Prostate gland (tissue), 2 donors: ENCODE results near the gene MAML2.

Experiments used
- POLR2A ChIP-seq: fragments of 450-650 bp; IDR thresholded peaks from one replicate; pipeline ENCODE4 v1.6.1; 2016; ENCODE audit warnings: antibody characterized with exemption, mild to moderate bottlenecking
- TF ChIP-seq, protein P1 (sequence below), 4 experiments: fragments of 200-600 bp in 2 of 4; fragments of 450-650 bp in 2 of 4; sonication (generic) in 2 of 4; IDR thresholded peaks; 1 replicate in 3 of 4; 2 replicates in 1 of 4; pipeline ENCODE4 v1.5.1; 2016 to 2019; ENCODE audit warnings: antibody characterized with exemption in 4 of 4, mild to moderate bottlenecking in 2 of 4, moderate library complexity in 2 of 4

DNA sequence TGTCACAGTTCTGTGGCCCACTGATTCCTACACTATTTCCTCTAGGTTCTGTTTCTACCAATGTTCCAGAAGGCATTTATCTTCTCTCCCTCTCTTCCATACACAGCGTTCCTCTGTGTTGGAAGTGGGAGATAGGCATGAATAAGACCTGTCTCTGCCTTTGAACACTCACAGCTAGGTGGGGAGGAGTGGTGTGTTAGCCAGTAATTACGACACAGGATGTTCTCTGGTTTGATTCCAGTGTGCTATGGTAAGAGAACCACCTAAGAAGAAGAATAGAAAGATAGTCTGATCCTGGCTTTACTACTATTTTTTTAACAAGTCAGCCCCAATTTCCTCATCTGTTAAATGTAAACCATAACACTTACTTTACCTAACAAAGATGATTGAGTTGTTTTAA, 218.8 kb downstream of the MAML2 start:
- TF ChIP-seq, protein P1, sequence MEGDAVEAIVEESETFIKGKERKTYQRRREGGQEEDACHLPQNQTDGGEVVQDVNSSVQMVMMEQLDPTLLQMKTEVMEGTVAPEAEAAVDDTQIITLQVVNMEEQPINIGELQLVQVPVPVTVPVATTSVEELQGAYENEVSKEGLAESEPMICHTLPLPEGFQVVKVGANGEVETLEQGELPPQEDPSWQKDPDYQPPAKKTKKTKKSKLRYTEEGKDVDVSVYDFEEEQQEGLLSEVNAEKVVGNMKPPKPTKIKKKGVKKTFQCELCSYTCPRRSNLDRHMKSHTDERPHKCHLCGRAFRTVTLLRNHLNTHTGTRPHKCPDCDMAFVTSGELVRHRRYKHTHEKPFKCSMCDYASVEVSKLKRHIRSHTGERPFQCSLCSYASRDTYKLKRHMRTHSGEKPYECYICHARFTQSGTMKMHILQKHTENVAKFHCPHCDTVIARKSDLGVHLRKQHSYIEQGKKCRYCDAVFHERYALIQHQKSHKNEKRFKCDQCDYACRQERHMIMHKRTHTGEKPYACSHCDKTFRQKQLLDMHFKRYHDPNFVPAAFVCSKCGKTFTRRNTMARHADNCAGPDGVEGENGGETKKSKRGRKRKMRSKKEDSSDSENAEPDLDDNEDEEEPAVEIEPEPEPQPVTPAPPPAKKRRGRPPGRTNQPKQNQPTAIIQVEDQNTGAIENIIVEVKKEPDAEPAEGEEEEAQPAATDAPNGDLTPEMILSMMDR (IDR thresholded peaks at IDR 0.05): no peak
- TF ChIP-seq POLR2A: no peak
